GM19025 (cell line): ENCODE measurements around the gene PRRT1.
"Not testable (repeated sequence)": the region's sequence is repeated elsewhere in the genome, so short reads cannot be mapped to it uniquely, and the experiment has no call there.

Source experiments
- ATAC-seq: cut with Tn5 transposase; IDR thresholded peaks from one replicate; pipeline ENCODE4 v1.9.1; 2021; ENCODE audit warnings: mild to moderate bottlenecking, low read depth, moderate library complexity; ENCODE audit not compliant: unreplicated experiment

PRRT1 gene

DNA sequence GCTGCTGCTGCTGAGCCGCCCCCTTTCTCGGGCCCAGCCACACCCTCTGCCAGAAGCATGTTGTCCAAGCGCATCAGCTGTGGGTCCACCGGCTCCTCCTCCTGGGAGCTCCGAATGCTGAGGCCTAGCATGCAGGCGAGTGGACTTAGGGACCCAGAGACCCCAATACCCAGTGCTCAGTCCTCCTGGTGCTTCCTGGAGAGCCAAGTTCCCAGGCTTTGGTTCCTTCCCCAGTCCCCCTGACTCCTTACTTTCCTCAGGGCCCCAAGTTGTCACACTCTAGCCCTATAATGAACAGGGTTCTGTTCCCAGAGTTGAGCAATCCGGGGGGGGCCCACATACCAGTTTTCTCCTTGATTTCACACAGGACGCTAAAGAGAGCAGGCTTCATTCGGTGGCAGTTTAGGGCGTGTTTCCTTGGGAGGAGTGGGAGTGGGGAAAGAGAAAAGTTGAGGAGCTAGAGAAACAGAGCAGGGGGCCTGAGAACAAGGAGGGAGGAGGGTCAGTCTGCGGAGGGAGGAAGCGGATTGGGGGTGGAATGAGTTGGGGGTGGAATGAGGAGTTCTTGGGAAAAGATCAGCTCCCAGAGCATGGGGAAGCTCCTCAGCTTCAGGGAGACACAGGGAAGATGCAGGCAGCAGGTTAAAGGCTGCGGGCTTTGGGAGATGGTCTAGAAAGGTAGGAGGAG is 36.8 kb upstream of the PRRT1 start:
- no peak for ATAC-seq

DNA sequence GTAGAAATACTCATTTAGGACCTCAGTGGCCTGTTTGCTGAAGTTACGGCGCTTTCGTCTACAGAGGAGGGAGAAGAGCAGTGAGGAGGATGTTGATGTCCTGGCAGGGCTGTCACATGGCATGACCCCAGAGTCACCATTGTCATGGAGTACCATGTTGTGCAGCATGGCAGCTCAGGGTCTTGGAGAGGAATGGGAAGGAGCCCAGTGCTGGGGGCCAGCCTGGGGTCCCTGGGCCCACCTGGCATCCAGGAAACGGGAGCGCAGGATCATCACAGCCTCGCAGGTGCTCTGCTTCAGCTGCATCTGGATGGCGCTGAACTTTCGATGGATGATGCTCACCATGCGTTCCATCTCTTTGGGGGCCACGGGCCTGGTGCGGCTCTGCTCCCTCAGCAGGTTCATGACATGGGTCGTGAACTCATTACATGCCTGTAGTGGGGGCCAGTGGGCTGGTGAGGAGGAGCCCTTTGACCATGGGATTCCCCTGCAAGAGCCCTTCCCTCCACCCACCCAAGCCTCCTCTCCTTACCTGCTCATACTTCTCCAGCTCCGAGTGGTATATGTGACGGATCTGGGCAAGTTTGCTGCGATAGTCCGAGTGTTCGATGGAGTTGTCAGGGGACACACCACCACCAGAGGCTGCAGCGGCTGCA is 36.1 kb upstream of the PRRT1 start:
- not testable (repeated sequence) for ATAC-seq

- ATAC-seq: no peak
Measured at GRCh38 chr6:32187009-32187709, 35.4 kb upstream of the PRRT1 start.

DNA sequence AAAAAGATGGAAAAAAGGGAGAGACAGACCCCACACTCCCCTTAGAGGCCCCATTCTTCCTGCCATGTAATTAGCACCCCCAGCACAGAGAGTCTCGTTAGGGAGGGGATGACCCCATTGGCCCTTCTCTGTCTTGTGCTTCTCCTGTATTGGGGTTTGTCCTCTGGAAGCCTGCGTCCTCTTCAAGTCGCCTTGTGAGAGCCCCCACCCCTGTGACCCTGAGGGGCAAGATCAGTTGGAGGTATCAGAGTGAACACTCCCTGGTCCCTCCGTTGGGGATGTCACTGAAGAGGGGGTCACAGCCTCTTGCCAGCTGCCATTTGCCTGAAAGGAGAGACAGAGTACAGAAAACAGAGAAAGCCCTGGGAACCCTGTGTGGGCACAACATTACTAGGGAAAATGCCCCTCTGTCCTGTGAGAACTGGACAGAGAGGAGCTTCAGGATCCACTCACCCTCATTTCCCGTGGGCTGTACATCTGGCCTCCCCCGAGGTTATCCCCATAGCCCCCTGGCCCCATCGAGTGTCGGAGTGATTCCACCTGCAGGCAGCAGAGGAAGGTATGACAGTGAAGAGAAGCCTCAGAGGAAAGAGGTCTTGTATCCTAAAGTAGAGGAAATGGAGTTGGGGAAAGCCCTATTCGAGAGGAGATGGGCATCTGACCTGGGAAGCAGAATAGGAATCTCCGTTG is 34.6 kb upstream of the PRRT1 start:
- not testable (repeated sequence) for ATAC-seq

- not testable (repeated sequence) for ATAC-seq
Measured at GRCh38 chr6:32185681-32186131, 34.0 kb upstream of the PRRT1 start.

GRCh38 chr6:32184084-32184640 is 32.4 kb upstream of the PRRT1 start, which contains the start of gene AGER:
TSS of gene AGER (minus strand) at chr6:32184253. CDS start at chr6:32184222, 31 bp downstream.
- no peak for ATAC-seq

DNA sequence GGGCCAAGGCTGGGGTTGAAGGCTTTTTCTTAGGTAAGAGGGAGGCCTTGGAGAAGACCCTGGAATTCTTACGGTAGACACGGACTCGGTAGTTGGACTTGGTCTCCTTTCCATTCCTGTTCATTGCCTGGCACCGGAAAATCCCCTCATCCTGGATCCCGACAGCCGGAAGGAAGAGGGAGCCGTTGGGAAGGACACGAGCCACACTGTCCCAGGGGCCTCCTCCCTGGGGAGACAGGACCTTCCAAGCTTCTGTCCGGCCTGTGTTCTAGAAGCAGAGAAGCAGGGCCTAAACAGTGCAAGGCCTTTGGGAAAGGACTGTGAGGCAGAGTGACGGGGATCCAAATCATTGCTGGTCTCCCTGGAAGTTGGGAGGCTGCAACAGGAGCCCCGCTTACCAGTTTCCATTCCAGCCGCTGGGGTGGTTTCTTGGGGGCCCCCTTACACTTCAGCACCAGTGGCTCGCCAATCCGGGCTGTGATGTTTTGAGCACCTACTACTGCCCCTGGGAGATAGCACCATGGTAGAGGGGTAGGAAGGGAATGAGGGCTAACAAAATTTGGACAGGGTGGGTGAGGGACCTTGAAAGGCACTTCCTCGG is 31.8 kb upstream of the PRRT1 start:
- no peak for ATAC-seq

GRCh38 chr6:32183030-32183429 is 31.3 kb upstream of the PRRT1 start:
- ATAC-seq: no peak

- ATAC-seq: no peak
Measured at GRCh38 chr6:32182555-32182981, 30.8 kb upstream of the PRRT1 start.

GRCh38 chr6:32181915-32182529 is 30.3 kb upstream of the PRRT1 start:
- no peak for ATAC-seq

DNA sequence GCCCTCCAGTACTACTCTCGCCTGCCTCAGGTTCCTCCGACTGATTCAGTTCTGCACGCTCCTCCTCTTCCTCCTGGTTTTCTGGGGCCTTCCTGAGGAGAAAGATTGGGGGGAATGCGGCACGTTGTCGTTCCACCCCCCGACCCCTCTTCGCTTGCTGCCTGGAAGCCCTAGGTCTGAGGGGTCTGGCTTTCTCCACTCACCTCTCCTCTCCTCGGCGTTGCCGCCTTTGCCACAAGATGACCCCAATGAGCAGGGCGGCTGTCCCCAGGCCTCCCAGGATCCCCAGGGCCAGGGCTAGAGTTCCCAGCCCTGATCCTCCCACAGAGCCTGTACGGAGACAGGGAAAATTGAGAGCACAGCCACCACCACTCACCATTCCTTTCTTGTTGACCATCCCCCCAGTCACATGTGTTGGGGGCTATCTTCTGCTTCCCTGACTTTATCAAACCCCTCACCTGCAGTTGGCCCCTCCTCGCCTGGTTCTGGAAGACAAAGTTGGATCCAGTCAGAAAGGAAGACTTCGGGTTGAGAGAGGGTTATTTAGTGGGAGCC is 29.5 kb upstream of the PRRT1 start:
- no peak for ATAC-seq

DNA sequence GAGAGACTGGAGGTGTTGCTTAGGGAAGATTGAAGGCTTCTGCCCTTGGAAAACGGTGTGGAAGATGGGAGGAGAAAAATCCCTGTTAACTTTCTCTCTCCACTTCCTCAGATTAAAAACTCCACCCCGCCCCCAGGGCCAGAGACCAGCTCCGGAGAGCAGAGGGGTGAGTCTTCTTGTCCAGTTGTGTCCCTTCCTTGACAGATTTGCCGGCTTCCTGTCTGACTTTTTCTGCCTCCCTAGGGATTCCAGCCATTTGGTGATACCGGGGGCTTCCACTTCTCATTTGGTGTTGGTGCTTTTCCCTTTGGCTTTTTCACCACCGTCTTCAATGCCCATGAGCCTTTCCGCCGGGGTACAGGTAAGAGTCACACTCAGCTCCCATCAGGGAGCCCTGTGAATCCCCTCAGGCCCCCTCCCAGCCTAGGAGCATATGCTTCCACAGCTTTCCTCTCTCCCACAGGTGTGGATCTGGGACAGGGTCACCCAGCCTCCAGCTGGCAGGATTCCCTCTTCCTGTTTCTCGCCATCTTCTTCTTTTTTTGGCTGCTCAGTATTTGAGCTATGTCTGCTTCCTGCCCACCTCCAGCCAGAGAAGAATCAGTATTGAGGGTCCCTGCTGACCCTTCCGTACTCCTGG is 28.1 kb upstream of the PRRT1 start:
- no peak for ATAC-seq

DNA sequence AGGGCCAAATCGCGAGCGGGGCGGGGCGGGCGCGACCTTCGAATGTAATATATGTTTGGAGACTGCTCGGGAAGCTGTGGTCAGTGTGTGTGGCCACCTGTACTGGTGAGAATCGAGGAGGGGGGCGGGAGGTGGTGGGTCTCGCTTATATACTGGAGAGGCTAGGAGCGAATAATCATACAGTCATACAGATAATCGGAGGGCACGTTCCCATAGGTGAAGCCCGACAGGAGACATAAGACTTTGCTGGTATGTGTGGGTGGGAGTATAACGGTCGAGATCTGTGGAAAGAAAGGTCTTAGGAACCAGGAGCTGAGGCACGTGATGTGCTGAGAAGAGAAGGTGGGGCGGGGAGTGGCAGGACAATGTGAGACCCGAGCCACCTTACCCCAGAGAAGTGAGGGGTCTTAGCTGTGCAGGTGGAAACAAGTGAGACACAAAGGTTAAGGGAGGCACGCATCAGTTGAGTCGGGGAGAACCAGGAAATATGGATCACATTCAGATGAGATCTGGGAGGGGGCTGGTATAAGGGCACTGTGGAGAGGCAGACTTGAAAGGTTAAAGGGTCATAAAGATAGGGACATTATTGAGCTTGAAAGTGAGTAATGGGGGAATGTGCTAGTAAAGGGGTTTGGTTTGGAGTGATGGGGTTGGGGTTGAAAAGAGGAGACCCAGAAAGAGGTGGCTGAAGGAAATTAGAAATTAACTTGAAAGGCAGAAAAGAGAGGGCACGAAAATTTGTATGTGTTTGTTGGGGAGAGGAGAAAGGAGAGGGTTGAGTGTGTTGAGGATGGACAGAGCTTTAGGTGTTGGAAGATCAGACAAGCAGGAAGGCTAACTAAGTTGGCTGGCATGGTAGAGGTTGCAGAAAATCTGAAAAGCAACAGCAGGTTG is 27.1 kb upstream of the PRRT1 start:
- no peak for ATAC-seq

- peak; percentile 77 for ATAC-seq
Measured at GRCh38 chr6:32177788-32178546, 26.2 kb upstream of the PRRT1 start, which contains the start of gene RNF5. TSS of gene RNF5 (plus strand) at chr6:32178405. CDS start at chr6:32178512, 107 bp downstream.

DNA sequence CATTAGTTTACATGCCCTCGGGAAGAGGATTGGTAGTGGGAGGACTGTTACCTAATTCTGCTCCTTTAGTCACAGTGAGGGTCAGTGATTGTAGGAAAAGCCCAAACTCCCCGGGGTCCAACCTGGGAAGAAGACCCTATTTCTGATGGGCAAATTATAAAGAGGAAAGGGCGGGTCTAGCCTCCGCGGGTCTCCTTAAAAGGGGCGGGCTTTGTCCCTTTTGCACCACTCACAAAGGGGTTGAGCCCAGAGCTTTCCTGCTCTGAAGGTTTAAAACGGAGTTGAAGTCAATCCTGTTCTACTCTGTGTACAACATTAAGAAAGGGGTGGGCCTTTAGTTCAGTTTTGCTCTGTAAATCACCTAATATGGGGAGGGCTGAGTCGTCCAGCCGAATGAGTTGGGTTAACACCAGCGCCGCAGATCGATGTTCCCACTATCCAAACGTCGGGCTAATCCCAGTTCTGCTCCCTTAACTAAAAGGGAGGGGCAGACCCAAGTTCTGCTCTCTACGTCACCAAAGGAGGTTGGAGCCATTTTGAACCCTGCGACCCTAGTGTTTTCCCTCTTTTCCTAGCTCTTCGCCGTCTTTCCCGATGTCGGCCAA is 25.5 kb upstream of the PRRT1 start:
- no peak for ATAC-seq

- ATAC-seq: no peak
Measured at GRCh38 chr6:32176476-32177182, 24.9 kb upstream of the PRRT1 start.
